ENCODE results near the gene RAB30.

RAB30 gene, protein sequence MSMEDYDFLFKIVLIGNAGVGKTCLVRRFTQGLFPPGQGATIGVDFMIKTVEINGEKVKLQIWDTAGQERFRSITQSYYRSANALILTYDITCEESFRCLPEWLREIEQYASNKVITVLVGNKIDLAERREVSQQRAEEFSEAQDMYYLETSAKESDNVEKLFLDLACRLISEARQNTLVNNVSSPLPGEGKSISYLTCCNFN

DNA sequence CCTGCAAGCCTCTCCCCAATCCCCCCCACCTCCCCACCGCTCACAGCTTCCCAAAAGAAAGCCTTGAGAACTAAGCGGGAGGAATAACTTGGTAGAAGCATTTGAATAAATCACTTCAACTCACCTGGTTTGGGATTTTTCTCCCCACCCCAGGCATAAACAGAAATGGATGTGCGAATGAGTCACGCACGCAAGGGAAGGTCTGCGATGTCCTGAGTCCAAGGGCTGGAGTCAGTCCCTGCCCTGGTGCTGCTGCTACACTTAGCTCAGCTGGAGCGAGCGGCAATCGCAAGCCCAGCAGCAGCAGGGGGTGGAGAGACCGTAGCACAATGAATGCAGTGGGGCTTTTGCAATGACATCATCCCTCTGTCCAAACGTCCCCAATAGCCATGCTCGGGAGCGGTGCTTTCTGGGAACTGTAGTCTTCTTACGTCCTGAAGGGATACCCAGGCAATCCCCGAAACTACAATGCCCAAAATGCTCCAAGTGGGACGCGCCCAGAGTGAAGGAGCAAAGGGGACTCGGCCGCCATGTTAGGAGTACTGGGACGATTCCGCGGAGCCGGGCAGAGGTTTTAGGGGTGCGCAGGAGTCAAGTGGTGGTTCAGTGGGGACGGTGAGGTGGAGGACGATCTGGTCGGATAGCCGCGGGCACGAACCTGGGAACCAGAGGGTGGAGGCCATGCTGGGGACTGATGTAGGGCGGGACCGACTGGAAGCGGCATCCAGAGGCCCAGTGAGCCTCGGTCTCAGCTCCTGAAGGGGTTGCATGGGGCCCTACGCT is at the start of gene RAB30:
Gene RAB30, minus strand, starts transcription at position 331 of the 783 bp plus-strand sequence. CDS start 74,581 bp downstream, outside the sequence.
- peak; percentile 94 for TF ChIP-seq ZFX (IDR thresholded peaks at IDR 0.05)
- TF ChIP-seq, protein P1, sequence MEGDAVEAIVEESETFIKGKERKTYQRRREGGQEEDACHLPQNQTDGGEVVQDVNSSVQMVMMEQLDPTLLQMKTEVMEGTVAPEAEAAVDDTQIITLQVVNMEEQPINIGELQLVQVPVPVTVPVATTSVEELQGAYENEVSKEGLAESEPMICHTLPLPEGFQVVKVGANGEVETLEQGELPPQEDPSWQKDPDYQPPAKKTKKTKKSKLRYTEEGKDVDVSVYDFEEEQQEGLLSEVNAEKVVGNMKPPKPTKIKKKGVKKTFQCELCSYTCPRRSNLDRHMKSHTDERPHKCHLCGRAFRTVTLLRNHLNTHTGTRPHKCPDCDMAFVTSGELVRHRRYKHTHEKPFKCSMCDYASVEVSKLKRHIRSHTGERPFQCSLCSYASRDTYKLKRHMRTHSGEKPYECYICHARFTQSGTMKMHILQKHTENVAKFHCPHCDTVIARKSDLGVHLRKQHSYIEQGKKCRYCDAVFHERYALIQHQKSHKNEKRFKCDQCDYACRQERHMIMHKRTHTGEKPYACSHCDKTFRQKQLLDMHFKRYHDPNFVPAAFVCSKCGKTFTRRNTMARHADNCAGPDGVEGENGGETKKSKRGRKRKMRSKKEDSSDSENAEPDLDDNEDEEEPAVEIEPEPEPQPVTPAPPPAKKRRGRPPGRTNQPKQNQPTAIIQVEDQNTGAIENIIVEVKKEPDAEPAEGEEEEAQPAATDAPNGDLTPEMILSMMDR (conservative IDR thresholded peaks at IDR 0.05): no peak
- H3K27ac ChIP-seq: peak within 1 kb of the TSS; percentile 93

DNA sequence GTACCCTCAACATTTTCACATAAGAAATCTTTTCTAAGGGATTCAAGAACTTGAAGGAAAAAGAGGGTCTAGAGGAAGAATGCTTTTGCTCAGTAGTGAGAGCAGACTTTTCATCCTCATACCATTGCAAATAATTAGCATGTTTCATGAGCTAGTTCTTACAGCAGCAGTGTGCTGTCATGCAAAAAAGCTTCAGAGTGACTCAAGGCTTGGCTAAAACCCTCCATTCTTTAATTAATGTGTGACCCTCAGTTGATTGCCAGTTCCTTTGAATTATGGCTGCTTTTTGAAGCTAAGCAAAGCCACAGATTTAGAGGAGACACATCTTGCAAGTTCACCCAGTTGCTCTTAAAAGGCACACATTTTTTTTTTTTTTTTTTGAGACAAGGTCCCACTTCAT is 48.6 kb upstream of the RAB30 start:
- TF ChIP-seq, protein P1 (conservative IDR thresholded peaks at IDR 0.05): no peak
- no peak for TF ChIP-seq ZFX (IDR thresholded peaks at IDR 0.05)
- no peak overlapping the region for H3K27ac ChIP-seq

DNA sequence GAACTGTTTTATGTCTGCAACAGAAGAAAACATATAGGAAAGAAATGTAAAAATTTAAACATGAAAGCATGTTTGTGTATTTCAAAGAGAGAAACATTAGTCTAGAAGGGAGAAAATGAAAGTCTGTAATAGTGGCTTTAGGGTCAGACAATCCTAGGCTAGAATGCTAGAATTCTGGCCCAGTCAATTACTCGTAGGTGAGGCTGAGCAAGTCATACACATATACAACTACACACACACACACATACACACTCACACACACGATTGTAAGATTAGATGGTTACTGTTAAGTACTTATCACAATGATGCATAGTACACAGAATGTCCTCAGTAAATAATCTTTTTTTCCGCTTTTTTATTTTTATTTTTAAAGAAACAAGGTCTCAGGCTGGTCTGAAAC is 47.5 kb upstream of the RAB30 start:
- TF ChIP-seq, protein P1 (conservative IDR thresholded peaks at IDR 0.05): no peak
- TF ChIP-seq ZFX (IDR thresholded peaks at IDR 0.05): no peak
- H3K27ac ChIP-seq: no peak overlapping the region

DNA sequence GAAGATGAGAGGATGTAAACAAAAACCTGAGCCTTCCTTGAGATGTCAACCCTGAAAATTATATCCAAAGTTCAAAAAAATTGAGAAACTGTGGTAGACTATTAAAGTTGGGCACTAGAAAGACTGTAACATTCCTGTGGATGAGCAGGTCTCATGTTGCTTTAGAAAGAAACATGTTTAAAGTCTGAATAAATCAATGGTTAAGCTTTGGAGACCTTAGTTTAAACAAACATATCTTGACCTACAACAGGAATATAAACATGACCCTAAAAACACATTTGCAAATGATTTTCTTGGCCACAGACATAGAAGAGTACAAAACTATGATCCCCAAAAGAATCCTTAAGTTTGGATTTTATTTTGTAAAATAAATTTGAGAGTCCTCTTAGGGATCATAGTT is 47.1 kb upstream of the RAB30 start:
- no peak overlapping the region for H3K27ac ChIP-seq
- no peak for TF ChIP-seq ZFX (IDR thresholded peaks at IDR 0.05)
- TF ChIP-seq, protein P1 (conservative IDR thresholded peaks at IDR 0.05): no peak

DNA sequence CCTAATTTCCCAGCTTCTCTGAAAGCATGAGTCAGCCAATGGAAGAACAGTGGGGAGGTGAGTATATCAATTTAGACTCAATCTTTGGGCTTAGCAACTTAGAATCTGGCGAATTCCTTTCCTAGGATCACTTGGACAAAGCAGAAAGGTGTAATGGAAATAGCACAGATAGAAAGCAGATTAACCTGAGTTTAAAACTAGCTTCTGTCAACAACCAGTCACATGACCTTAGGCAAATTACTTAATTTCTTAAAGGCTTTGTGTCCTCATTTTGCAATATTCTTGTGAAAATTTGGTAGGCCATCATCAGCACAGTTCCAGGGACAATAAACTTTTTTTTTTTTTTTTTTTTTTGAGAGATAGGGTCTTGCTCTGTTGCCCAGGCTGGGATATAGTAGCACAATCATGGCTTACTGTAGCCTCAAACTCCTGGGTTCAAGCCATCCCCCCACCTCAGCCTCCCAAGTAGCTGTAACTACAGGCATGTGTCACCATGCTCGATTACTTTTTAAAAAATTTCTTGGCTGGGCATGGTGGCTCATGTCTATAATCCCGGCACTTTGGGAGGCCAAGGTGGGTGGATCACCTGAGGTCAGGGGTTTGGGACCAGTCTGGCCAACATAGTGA is 44.4 kb upstream of the RAB30 start:
- TF ChIP-seq, protein P1 (conservative IDR thresholded peaks at IDR 0.05): no peak
- no peak for TF ChIP-seq ZFX (IDR thresholded peaks at IDR 0.05)
- H3K27ac ChIP-seq: no peak overlapping the region

DNA sequence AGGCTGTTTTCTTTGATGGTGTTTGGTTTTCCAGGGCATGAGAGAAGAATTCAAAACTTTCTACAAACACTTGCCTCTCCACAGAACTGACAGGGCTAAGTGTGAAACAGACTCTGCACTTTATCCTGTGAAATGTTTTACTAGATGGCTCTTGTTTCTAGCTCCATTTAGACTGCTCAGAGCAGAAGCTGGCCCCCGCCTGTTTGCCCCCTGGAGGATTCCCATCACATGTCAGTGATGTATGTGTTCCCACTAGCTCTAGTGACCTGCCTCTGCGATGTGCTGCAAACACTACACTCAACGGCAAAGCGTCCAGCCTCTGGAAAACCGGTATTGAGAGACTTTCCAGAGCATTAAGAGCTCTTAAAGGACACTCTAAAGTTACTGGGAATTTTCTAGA is 43.9 kb upstream of the RAB30 start:
- no peak overlapping the region for H3K27ac ChIP-seq
- TF ChIP-seq, protein P1 (conservative IDR thresholded peaks at IDR 0.05): no peak
- TF ChIP-seq ZFX (IDR thresholded peaks at IDR 0.05): no peak

DNA sequence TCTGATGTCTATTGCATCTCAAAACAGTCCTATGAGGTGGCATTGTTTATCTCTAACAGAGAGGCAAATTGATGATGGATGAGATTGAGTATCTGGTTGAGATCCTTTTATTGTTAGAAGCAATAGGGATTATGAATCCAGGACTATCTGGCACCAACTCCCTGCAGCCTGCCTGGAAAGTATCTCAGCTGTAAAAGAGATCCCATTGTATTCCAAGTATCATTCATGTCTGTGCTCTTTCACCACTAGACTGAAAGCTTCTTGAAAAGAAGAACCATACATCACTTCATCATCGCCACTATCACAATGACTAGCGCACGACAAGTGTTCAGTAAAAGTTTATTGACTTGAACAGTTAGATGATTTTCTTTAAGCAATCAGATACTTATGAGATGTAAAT is 43.3 kb upstream of the RAB30 start:
- TF ChIP-seq, protein P1 (conservative IDR thresholded peaks at IDR 0.05): no peak
- no peak for TF ChIP-seq ZFX (IDR thresholded peaks at IDR 0.05)
- H3K27ac ChIP-seq: no peak overlapping the region

Measured in C4-2B (cell line).